Adrenal gland (tissue), 5 donors: ENCODE data around the gene HSPA12B.

ENCODE experiments used
- CTCF ChIP-seq, 6 experiments: fragments of 450-650 bp in 4 of 6; fragments of 200-600 bp in 2 of 6; sonication (generic) in 1 of 6; IDR thresholded peaks; 1 replicate in 5 of 6; 2 replicates in 1 of 6; pipeline versions ENCODE4 v1.5.1 to v1.8.0; 2016 to 2021; ENCODE audit warnings: antibody characterized with exemption in 6 of 6, mild to moderate bottlenecking in 2 of 6, moderate library complexity in 1 of 6
- POLR2A ChIP-seq, 2 donors: fragments of 450-650 bp; IDR thresholded peaks; one replicate each; pipeline ENCODE4 v1.6.1; 2017; ENCODE audit warnings: antibody characterized with exemption in 2 of 2, mild to moderate bottlenecking in 2 of 2, moderate library complexity in 1 of 2
- donor health status: DM: no; HTN: no; CAD: no.

DNA sequence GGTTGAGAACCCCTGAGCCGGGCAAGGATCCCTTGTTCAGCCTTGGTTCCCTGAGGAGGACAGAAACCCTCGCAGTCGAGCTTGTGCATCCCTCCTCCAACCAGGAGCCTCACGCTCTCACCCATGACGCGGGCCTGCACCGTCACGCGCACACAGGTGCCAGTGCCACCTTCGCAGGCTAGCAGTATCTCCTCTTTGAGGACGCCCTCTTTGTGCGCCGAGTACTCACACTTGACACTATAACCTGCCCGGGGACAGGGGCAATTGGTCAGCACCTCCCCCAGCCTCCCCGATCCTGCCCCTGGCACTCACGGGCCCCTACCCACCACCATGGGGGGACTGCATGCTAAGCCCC is 21.8 kb downstream of the HSPA12B start:
- TF ChIP-seq CTCF (IDR thresholded peaks at IDR 0.05) (no peak), POLR2A (IDR thresholded peaks at IDR 0.05) (no peak)
